Mucosa of rectum (tissue), 2 donors: ENCODE measurements around the gene METTL21C.

Experiments
- H3K27ac ChIP-seq, 2 donors: one replicate each; pipeline ENCODE4 v1.7.0; 2013; ENCODE audit warnings: inconsistent platforms in 2 of 2, low read depth in 2 of 2, low read length in 2 of 2
- H3K27me3 ChIP-seq, 2 donors: one replicate each; pipeline ENCODE4 v1.7.0; 2013; ENCODE audit warnings: low read length in 2 of 2; ENCODE audit not compliant: control insufficient read depth in 2 of 2, insufficient read depth in 2 of 2
- H3K36me3 ChIP-seq, 2 donors: one replicate each; pipeline ENCODE4 v1.7.0; 2013; ENCODE audit warnings: low read length in 2 of 2; ENCODE audit not compliant: control insufficient read depth in 2 of 2, insufficient read depth in 2 of 2
- H3K4me1 ChIP-seq, 2 donors: one replicate each; pipeline ENCODE4 v1.7.0; 2013; ENCODE audit warnings: low read length in 2 of 2, mild to moderate bottlenecking in 1 of 2; ENCODE audit not compliant: control insufficient read depth in 2 of 2, insufficient read depth in 2 of 2
- H3K4me3 ChIP-seq, 2 donors: one replicate each; pipeline ENCODE4 v1.7.0; 2013; ENCODE audit warnings: low read length in 2 of 2
- H3K9ac ChIP-seq, 2 donors: one replicate each; pipeline ENCODE4 v1.7.0; 2013; ENCODE audit warnings: low read length in 2 of 2, low read depth in 1 of 2, mild to moderate bottlenecking in 1 of 2
- H3K9me3 ChIP-seq, 2 donors: one replicate each; pipeline ENCODE4 v1.7.0; 2013; ENCODE audit warnings: low read length in 2 of 2; ENCODE audit not compliant: control insufficient read depth in 2 of 2
- donor health status: healthy.
- donor health status: Normal muscosa, but diverticular disease.

Gene METTL21C

GRCh38 chr13:102709536-102709935 lies 14.7 kb upstream of the METTL21C start:
- H3K9me3 ChIP-seq = no peaks in the 10 kb centered on the region
- H3K27ac ChIP-seq = no peak overlapping the region
- no peaks in the 10 kb centered on the region for H3K4me1 ChIP-seq
- H3K27me3 ChIP-seq = no peaks in the 10 kb centered on the region
- no peak overlapping the region for H3K4me3 ChIP-seq
- H3K36me3 ChIP-seq = no peaks in the 10 kb centered on the region
- no peak overlapping the region for H3K9ac ChIP-seq

GRCh38 chr13:102708991-102709390 lies 14.1 kb upstream of the METTL21C start:
- no peaks in the 10 kb centered on the region for H3K9me3 ChIP-seq
- no peaks in the 10 kb centered on the region for H3K36me3 ChIP-seq
- no peaks in the 10 kb centered on the region for H3K27me3 ChIP-seq
- H3K4me1 ChIP-seq = no peaks in the 10 kb centered on the region
- no peak overlapping the region for H3K9ac ChIP-seq
- no peak overlapping the region for H3K27ac ChIP-seq
- H3K4me3 ChIP-seq = no peak overlapping the region

GRCh38 chr13:102708211-102708610 lies 13.4 kb upstream of the METTL21C start:
- Histone ChIP-seq H3K36me3 (no peaks in the 10 kb centered on the region), H3K4me3 (no peak overlapping the region), H3K4me1 (no peaks in the 10 kb centered on the region), H3K9me3 (no peaks in the 10 kb centered on the region), H3K9ac (no peak overlapping the region), H3K27ac (no peak overlapping the region), H3K27me3 (no peaks in the 10 kb centered on the region)

GRCh38 chr13:102707467-102707866 lies 12.6 kb upstream of the METTL21C start:
- H3K27ac ChIP-seq = no peak overlapping the region

GRCh38 chr13:102704238-102705058 lies 9.6 kb upstream of the METTL21C start:
- no peaks in the 10 kb centered on the region for H3K27me3 ChIP-seq
- no peak overlapping the region for H3K27ac ChIP-seq
- H3K9me3 ChIP-seq = no peaks in the 10 kb centered on the region
- H3K4me1 ChIP-seq = no peaks in the 10 kb centered on the region
- H3K9ac ChIP-seq = no peak overlapping the region
- H3K36me3 ChIP-seq = no peaks in the 10 kb centered on the region
- H3K4me3 ChIP-seq = no peak overlapping the region

More at GRCh38 chr13:102707467-102707866, 12.6 kb upstream of the METTL21C start:
- Histone ChIP-seq H3K4me3 (no peak overlapping the region), H3K36me3 (no peaks in the 10 kb centered on the region), H3K4me1 (no peaks in the 10 kb centered on the region), H3K9ac (no peak overlapping the region), H3K9me3 (no peaks in the 10 kb centered on the region), H3K27me3 (no peaks in the 10 kb centered on the region)

- Histone ChIP-seq H3K9me3 (peaks cover 0 to under 1% of the 10 kb centered on the region in 2 donors), H3K36me3 (no peaks in the 10 kb centered on the region), H3K27ac (no peak overlapping the region), H3K9ac (no peak overlapping the region), H3K4me3 (no peak overlapping the region), H3K4me1 (no peaks in the 10 kb centered on the region), H3K27me3 (peaks cover 0 to 2% of the 10 kb centered on the region in 2 donors)
Measured at GRCh38 chr13:102703726-102704035, 8.8 kb upstream of the METTL21C start.

- no peak overlapping the region for H3K4me3 ChIP-seq
- no peak overlapping the region for H3K27ac ChIP-seq
- H3K9ac ChIP-seq = no peak overlapping the region
- peaks cover 0 to 3% of the 10 kb centered on the region in 2 donors for H3K9me3 ChIP-seq
- H3K27me3 ChIP-seq = peaks cover 0 to 2% of the 10 kb centered on the region in 2 donors
- H3K4me1 ChIP-seq = no peaks in the 10 kb centered on the region
- no peaks in the 10 kb centered on the region for H3K36me3 ChIP-seq
Measured at GRCh38 chr13:102702965-102703725, 8.3 kb upstream of the METTL21C start.

GRCh38 chr13:102701331-102701730 lies 6.5 kb upstream of the METTL21C start:
- Histone ChIP-seq H3K27ac (no peak overlapping the region), H3K36me3 (no peaks in the 10 kb centered on the region), H3K9me3 (peaks cover 0 to 3% of the 10 kb centered on the region in 2 donors), H3K27me3 (peaks cover 0 to 2% of the 10 kb centered on the region in 2 donors), H3K4me1 (no peaks in the 10 kb centered on the region), H3K4me3 (no peak overlapping the region), H3K9ac (no peak overlapping the region)

- H3K27me3 ChIP-seq = peaks cover 0 to 2% of the 10 kb centered on the region in 2 donors
Measured at GRCh38 chr13:102700088-102701031, 5.5 kb upstream of the METTL21C start.

More at GRCh38 chr13:102700088-102701031, 5.5 kb upstream of the METTL21C start:
- no peaks in the 10 kb centered on the region for H3K4me1 ChIP-seq
- no peak overlapping the region for H3K27ac ChIP-seq
- no peak overlapping the region for H3K4me3 ChIP-seq
- peaks cover 0 to 3% of the 10 kb centered on the region in 2 donors for H3K9me3 ChIP-seq
- no peaks in the 10 kb centered on the region for H3K36me3 ChIP-seq
- H3K9ac ChIP-seq = no peak overlapping the region
